DND-41 (cell line): ENCODE data around the gene GSDMA.
A peak's percentile ranks its signal among the peaks of the same experiment; 100 is the strongest.

Experiments used
- ATAC-seq: fragments of 200-7000 bp; cut with Tn5 transposase; 3 replicates; pipeline ENCODE4 v1.9.1; 2021; ENCODE audit warnings: low read depth; ENCODE audit not compliant: insufficient read depth
- DNase-seq: peaks from one replicate; pipeline ENCODE4 v3.0.0-alpha.2; 2020
- H2AFZ ChIP-seq: 2 replicates; pipeline ENCODE4 v1.6.0; 2012; ENCODE audit warnings: low read depth, low read length
- H3K27ac ChIP-seq: 2 replicates; pipeline ENCODE4 v1.5.1; 2012; ENCODE audit warnings: low read length, inconsistent platforms
- H3K27me3 ChIP-seq: fragments of 200-600 bp; sonication (generic); 2 replicates; pipeline ENCODE4 v1.6.0; 2012; ENCODE audit warnings: low read length, mild to moderate bottlenecking, inconsistent platforms; ENCODE audit not compliant: insufficient read depth, poor library complexity
- H3K36me3 ChIP-seq: 2 replicates; pipeline ENCODE4 v1.5.1; 2012; ENCODE audit warnings: low read length, inconsistent platforms; ENCODE audit not compliant: insufficient read depth
- H3K4me1 ChIP-seq: 2 replicates; pipeline ENCODE4 v1.5.1; 2012; ENCODE audit warnings: mild to moderate bottlenecking, low read length; ENCODE audit not compliant: insufficient read depth
- H3K4me2 ChIP-seq: 2 replicates; pipeline ENCODE4 v1.6.0; 2012; ENCODE audit warnings: mild to moderate bottlenecking, moderate library complexity, low read length, inconsistent platforms; ENCODE audit not compliant: insufficient read depth
- H3K4me3 ChIP-seq, 2 experiments: fragments of 200-600 bp in 1 of 2; shearing (Covaris generic) in 1 of 2; 2 replicates each; pipeline ENCODE4 v1.5.1; 2012 to 2016; ENCODE audit warnings: inconsistent platforms in 2 of 2, low read length in 2 of 2, mild to moderate bottlenecking in 2 of 2, low read depth in 1 of 2, moderate library complexity in 1 of 2
- H3K79me2 ChIP-seq: 2 replicates; pipeline ENCODE4 v1.6.0; 2012; ENCODE audit warnings: low read length, inconsistent platforms; ENCODE audit not compliant: insufficient read depth
- H3K9ac ChIP-seq: 2 replicates; pipeline ENCODE4 v1.6.0; 2012; ENCODE audit warnings: low read depth, mild to moderate bottlenecking, inconsistent platforms, low read length, moderate library complexity
- H3K9me3 ChIP-seq: 2 replicates; pipeline ENCODE4 v1.5.1; 2012; ENCODE audit warnings: low read length, moderate library complexity, mild to moderate bottlenecking, inconsistent platforms; ENCODE audit not compliant: insufficient read depth, severe bottlenecking
- H4K20me1 ChIP-seq: 2 replicates; pipeline ENCODE4 v1.6.0; 2012; ENCODE audit warnings: low read length; ENCODE audit not compliant: insufficient read depth
- EZH2 ChIP-seq: IDR thresholded peaks from 3 replicates; pipeline ENCODE4 v1.6.1; 2012; ENCODE audit warnings: borderline replicate concordance, low read depth, mild to moderate bottlenecking, moderate library complexity, low read length, inconsistent platforms; ENCODE audit not compliant: severe bottlenecking
- TF ChIP-seq, protein P1 (sequence below): IDR thresholded peaks from 2 replicates; pipeline ENCODE4 v1.5.1; 2012; ENCODE audit warnings: borderline replicate concordance, low read length, moderate library complexity, mild to moderate bottlenecking; ENCODE audit not compliant: poor library complexity, severe bottlenecking; ENCODE audit errors: extremely low read depth

Gene GSDMA

DNA sequence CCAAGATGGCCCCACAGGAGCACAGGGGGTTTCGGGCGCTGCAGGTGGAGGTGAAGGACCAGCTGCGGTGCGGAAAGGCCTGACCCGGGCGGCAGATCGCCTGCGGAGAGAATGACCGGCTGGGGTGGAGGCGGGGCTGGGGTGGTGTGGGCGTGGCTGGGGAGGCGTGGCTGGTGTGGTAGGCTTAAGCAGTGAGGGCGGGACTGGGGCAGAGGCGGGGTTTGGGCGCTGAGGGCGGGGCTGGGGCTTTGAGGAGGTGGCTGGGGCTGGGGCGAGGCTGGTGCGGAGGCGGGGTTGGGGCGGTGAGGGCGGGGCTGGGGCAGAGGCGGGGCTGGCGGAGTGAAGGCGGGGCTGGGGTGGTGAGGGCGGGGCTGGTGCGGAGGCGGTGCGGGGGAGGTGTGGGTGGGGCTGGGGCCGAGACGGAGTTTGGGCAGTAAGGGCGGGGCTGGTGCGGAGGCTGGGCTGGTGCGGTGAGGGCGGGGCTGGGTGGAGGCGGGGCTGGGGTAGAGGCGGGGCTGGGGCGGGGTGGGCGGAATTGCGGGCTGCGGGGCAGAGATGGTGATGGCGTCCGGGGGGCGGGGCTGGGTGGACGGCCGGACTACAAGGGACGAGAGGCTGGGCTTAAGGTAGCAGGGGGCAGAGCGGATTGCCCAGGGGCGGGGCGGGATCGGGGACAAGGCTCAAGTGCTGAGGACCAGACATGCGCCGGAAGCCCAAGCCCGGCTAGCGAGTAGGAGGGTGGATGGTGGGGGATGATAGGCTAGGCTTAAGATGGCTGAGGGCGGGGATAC is 9.9 kb upstream of the GSDMA start:
- TF ChIP-seq EZH2, result no peak
- TF ChIP-seq, protein P1, sequence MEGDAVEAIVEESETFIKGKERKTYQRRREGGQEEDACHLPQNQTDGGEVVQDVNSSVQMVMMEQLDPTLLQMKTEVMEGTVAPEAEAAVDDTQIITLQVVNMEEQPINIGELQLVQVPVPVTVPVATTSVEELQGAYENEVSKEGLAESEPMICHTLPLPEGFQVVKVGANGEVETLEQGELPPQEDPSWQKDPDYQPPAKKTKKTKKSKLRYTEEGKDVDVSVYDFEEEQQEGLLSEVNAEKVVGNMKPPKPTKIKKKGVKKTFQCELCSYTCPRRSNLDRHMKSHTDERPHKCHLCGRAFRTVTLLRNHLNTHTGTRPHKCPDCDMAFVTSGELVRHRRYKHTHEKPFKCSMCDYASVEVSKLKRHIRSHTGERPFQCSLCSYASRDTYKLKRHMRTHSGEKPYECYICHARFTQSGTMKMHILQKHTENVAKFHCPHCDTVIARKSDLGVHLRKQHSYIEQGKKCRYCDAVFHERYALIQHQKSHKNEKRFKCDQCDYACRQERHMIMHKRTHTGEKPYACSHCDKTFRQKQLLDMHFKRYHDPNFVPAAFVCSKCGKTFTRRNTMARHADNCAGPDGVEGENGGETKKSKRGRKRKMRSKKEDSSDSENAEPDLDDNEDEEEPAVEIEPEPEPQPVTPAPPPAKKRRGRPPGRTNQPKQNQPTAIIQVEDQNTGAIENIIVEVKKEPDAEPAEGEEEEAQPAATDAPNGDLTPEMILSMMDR, result no peak
- peak overlapping the region; percentile 35 to 69; a peak in 3 of 4 replicates for H3K4me3 ChIP-seq

DNA sequence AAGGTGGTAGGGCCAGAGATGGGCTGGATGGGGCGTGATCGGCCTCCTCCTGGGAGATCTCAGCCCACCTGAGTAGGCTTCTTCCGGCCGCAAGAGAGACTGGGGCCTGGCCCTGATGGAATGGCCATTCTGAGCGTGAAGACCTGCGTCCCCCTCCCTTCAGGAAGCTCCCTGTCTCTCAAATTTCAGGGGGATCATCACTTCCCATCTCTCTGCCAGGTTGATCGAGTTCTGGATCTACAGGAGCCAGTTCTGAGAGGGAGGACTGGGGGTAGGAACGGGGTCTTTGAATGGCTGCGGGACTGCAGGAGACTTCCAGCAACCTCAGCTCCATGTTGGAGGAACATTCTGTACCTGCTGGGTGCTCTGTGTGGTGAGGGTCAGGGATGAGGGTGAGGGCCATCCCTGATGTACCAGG is 9.3 kb upstream of the GSDMA start:
- Histone ChIP-seq H3K79me2 (no peaks in the 10 kb centered on the region), H3K36me3 (no peaks in the 10 kb centered on the region), H3K9me3 (no peaks in the 10 kb centered on the region), H4K20me1 (peaks cover 5% of the 10 kb centered on the region; the same call in 1 of the 2 replicates), H3K4me2 (peak overlapping the region; percentile 69), H2AFZ (peak overlapping the region; percentile 92), H3K27me3 (no peaks in the 10 kb centered on the region), H3K27ac (peak overlapping the region; percentile 61), H3K4me3 (peak overlapping the region; percentile 35 to 69; a peak in 3 of 4 replicates), H3K4me1 (peaks cover 19% of the 10 kb centered on the region), H3K9ac (peak overlapping the region; percentile 59)
- ATAC-seq (no peak), DNase-seq (no peak)
- TF ChIP-seq, protein P1, result no peak
- no peak for TF ChIP-seq EZH2

More for the DNA sequence above, 9.9 kb upstream of the GSDMA start:
- Histone ChIP-seq H3K79me2 (no peaks in the 10 kb centered on the region), H3K9ac (peak overlapping the region; percentile 59), H3K36me3 (no peaks in the 10 kb centered on the region), H3K27ac (peak overlapping the region; percentile 61), H3K27me3 (no peaks in the 10 kb centered on the region), H3K4me1 (peaks cover 19% of the 10 kb centered on the region), H2AFZ (peak overlapping the region; percentile 92), H3K4me2 (peak overlapping the region; percentile 69), H4K20me1 (peaks cover 5% of the 10 kb centered on the region; the same call in 1 of the 2 replicates), H3K9me3 (no peaks in the 10 kb centered on the region)
- DNase-seq (peak; percentile 95), ATAC-seq (peak; percentile 89)

DNA sequence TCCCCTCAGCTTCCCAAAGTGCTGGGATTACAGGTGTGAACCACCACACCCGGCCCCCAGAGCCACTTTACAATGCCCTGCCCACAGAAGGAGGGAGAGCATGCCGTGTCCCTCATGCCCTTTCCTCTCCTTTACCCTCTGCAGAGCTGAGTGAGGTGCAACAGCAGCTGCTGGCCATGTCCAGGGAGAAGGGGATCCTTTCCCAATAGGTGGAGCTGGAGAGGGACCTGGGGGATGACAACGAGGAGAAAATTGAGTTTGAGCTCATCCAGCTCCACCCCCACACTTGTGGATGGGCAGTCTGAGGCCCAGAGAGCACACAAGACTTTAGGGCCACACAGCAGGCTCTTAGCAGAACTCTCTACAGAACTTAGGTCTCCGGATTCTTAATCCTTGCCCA is 7.9 kb upstream of the GSDMA start:
- Histone ChIP-seq H2AFZ (no peak overlapping the region), H3K27me3 (no peaks in the 10 kb centered on the region), H3K9me3 (no peaks in the 10 kb centered on the region), H3K27ac (no peak overlapping the region), H3K36me3 (no peaks in the 10 kb centered on the region), H3K9ac (no peak overlapping the region), H3K4me2 (no peak overlapping the region), H3K4me3 (no peak overlapping the region), H3K79me2 (no peaks in the 10 kb centered on the region), H3K4me1 (peaks cover 26% of the 10 kb centered on the region), H4K20me1 (peaks cover 5% of the 10 kb centered on the region; the same call in 1 of the 2 replicates)
- TF ChIP-seq EZH2, result no peak
- ATAC-seq (no peak), DNase-seq (no peak)

DNA sequence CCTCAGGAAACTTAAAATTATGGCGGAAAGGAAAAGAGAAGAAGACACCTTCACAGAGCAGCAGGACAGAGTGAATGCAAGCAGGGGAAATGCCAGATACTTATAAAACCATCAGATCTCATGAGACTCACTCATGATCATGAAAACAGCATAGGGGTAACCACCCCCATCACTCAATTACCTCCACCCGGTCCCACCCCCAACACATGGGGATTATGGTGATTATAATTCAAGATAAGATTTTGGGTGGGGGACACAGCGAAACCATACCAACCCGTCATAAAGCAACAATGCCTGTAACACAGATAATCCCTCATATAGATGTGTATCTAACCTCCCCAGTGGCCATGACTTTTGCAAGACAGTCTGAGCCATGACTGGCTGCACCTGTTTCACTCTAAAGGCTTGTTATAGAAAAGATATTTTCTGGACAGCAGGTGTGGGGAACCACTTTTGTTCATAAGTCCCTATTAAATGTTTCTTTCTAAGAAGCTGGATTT is 7.0 kb upstream of the GSDMA start:
- Histone ChIP-seq H3K79me2 (no peaks in the 10 kb centered on the region), H3K36me3 (no peaks in the 10 kb centered on the region), H3K27me3 (no peaks in the 10 kb centered on the region), H3K9me3 (no peaks in the 10 kb centered on the region), H3K4me1 (peaks cover 26% of the 10 kb centered on the region), H3K4me2 (no peak overlapping the region), H3K27ac (no peak overlapping the region), H3K4me3 (no peak overlapping the region), H2AFZ (no peak overlapping the region), H3K9ac (no peak overlapping the region), H4K20me1 (peaks cover 5% of the 10 kb centered on the region; the same call in 1 of the 2 replicates)
- no peak for TF ChIP-seq EZH2
- TF ChIP-seq, protein P1, result no peak
- no peak for DNase-seq
- no peak for ATAC-seq
